ENCODE measurements around the gene CHST2.

The CHST2 gene

GRCh38 chr3:143170074-143170473, 50.5 kb downstream of the CHST2 start:
- DNase-seq = no peak
- Histone ChIP-seq H3K4me3 (ENCODE audit: low read depth, low read length) (no peak overlapping the region), H3K36me3 (replicated peaks) (no peaks in the 10 kb centered on the region), H3K27me3 (replicated peaks) (no peaks in the 10 kb centered on the region), H3K27ac (peak overlapping the region; percentile 94)
- TF ChIP-seq CTCF (IDR thresholded peaks at IDR 0.05; ENCODE audit: low read depth, low read length, missing control alignments) = no peak
- in situ Hi-C loops (cut with HindIII; ENCODE audit: low pct_ligation_motif_present, low sequenced_read_pairs) = no loop called here

GRCh38 chr3:143170676-143171075, 51.1 kb downstream of the CHST2 start:
- Histone ChIP-seq H3K27ac (peak overlapping the region; percentile 94), H3K27me3 (replicated peaks) (no peaks in the 10 kb centered on the region), H3K36me3 (replicated peaks) (no peaks in the 10 kb centered on the region), H3K4me3 (ENCODE audit: low read depth, low read length) (no peak overlapping the region)
- DNase-seq = peak; percentile 63
- in situ Hi-C loops (cut with HindIII; ENCODE audit: low pct_ligation_motif_present, low sequenced_read_pairs) = no loop called here
- TF ChIP-seq CTCF (IDR thresholded peaks at IDR 0.05; ENCODE audit: low read depth, low read length, missing control alignments) = no peak

- H3K4me3 ChIP-seq (ENCODE audit: low read depth, low read length) = no peak overlapping the region
Observed at GRCh38 chr3:143171141-143171980, 51.8 kb downstream of the CHST2 start.

GRCh38 chr3:143172062-143172794, 52.7 kb downstream of the CHST2 start:
- no peak overlapping the region for H3K4me3 ChIP-seq (ENCODE audit: low read depth, low read length)
- no peak for DNase-seq
- in situ Hi-C loops (cut with HindIII; ENCODE audit: low pct_ligation_motif_present, low sequenced_read_pairs) = no loop called here
- H3K27me3 ChIP-seq (replicated peaks) = no peaks in the 10 kb centered on the region
- no peaks in the 10 kb centered on the region for H3K36me3 ChIP-seq (replicated peaks)
- TF ChIP-seq CTCF (IDR thresholded peaks at IDR 0.05; ENCODE audit: low read depth, low read length, missing control alignments) = no peak
- peak overlapping the region; percentile 94 for H3K27ac ChIP-seq

More at GRCh38 chr3:143171141-143171980, 51.8 kb downstream of the CHST2 start:
- in situ Hi-C loops (cut with HindIII; ENCODE audit: low pct_ligation_motif_present, low sequenced_read_pairs) = no loop called here
- Histone ChIP-seq H3K27me3 (replicated peaks) (no peaks in the 10 kb centered on the region), H3K36me3 (replicated peaks) (no peaks in the 10 kb centered on the region), H3K27ac (peak overlapping the region; percentile 94)
- TF ChIP-seq CTCF (IDR thresholded peaks at IDR 0.05; ENCODE audit: low read depth, low read length, missing control alignments) = no peak
- peak; percentile 93 for DNase-seq

GRCh38 chr3:143172795-143173145, 53.2 kb downstream of the CHST2 start:
- in situ Hi-C loops (cut with HindIII; ENCODE audit: low pct_ligation_motif_present, low sequenced_read_pairs) = no loop called here
- no peaks in the 10 kb centered on the region for H3K36me3 ChIP-seq (replicated peaks)

More at GRCh38 chr3:143172795-143173145, 53.2 kb downstream of the CHST2 start:
- peak overlapping the region; percentile 94 for H3K27ac ChIP-seq
- no peak for TF ChIP-seq CTCF (IDR thresholded peaks at IDR 0.05; ENCODE audit: low read depth, low read length, missing control alignments)
- H3K4me3 ChIP-seq (ENCODE audit: low read depth, low read length) = no peak overlapping the region
- H3K27me3 ChIP-seq (replicated peaks) = no peaks in the 10 kb centered on the region
- no peak for DNase-seq
